ENCODE measurements around the gene PTPRG. TPM values are rescaled to one million over a fixed set of nuclear protein-coding genes. Genes with fewer than 3 reads are reported as not detected.

The PTPRG gene
- total RNA-seq, 1 experiment from 2014 or later = 69.3 TPM

DNA sequence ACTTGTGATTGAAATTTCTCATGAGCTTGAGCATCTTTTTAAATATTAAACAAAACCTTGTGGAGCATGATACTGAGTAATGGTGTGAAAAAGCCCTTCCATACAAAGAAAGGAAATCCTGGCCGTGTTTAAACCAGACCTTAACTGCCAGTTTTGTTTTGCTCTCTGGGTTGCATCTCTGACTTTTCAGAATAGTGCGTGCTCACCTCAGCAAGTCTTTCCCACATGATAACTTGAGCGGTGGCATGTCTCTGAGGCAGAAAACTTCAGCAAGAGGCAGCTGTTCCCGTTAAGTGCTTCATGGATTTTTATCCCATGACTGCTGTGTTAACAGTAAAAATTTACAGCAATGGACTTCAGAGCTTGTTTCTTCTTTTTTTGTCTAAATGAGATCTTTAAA is 418.7 kb downstream of the PTPRG start:
- no peaks in the 10 kb centered on the region for H4K20me1 ChIP-seq (ENCODE audit: control insufficient read depth, insufficient read depth, insufficient read length)
- no peak overlapping the region for H3K18ac ChIP-seq (ENCODE audit: insufficient read length, low read depth, low read length)
- H2AK5ac ChIP-seq (ENCODE audit: insufficient read length, low read length) = no peak overlapping the region
- no peak overlapping the region for H3K27ac ChIP-seq (ENCODE audit: insufficient read length, low read depth, low read length)
- no peak overlapping the region for H3K4ac ChIP-seq (ENCODE audit: low read depth, low read length)
- no peak overlapping the region for H2AFZ ChIP-seq (ENCODE audit: low read length)
- H3K14ac ChIP-seq (ENCODE audit: insufficient read depth, low read length) = no peak overlapping the region
- no peak for DNase-seq
- no peak overlapping the region for H3K9ac ChIP-seq (ENCODE audit: extremely low read depth, insufficient read length, low read length)
- H4K5ac ChIP-seq (ENCODE audit: insufficient read length, low read depth, low read length) = no peak overlapping the region
- no peaks in the 10 kb centered on the region for H3K27me3 ChIP-seq (ENCODE audit: insufficient read depth, low read length)
- H3K23me2 ChIP-seq (ENCODE audit: insufficient read length, low read depth, low read length, poor library complexity, severe bottlenecking) = no peaks in the 10 kb centered on the region
- no peak overlapping the region for H3K56ac ChIP-seq (ENCODE audit: insufficient read length, low read depth, low read length)
- H2BK12ac ChIP-seq (ENCODE audit: insufficient read length, low read depth, low read length) = no peak overlapping the region
- no peaks in the 10 kb centered on the region for H3K9me3 ChIP-seq (ENCODE audit: control insufficient read depth, low read depth, low read length)
- Mint-ChIP-seq H3K4me1 (peaks cover 25% of the 10 kb centered on the region in 2 experiments), H3K27me3 (ENCODE audit: low read depth) (no peaks in the 10 kb centered on the region), H3K4me3 (no peak overlapping the region), H3K27ac (peak overlapping the region; percentile 26 to 77 (median 38); a peak in 3 of 7 replicates), H3K36me3 (ENCODE audit: insufficient read depth in 1 of 3, low read depth in 3 of 3) (no peaks in the 10 kb centered on the region), H3K9me3 (no peaks in the 10 kb centered on the region)
- no peak overlapping the region for H2BK20ac ChIP-seq (ENCODE audit: low read depth, low read length, poor library complexity, severe bottlenecking)
- peaks cover 5% of the 10 kb centered on the region for H3K79me1 ChIP-seq (ENCODE audit: insufficient read depth, low read depth, low read length, poor library complexity, severe bottlenecking)
- H3K4me2 ChIP-seq (ENCODE audit: insufficient read depth, insufficient read length, low read length) = no peak overlapping the region
- H2BK120ac ChIP-seq (ENCODE audit: low read depth, low read length, poor library complexity, severe bottlenecking) = no peak overlapping the region
- H3K79me2 ChIP-seq (ENCODE audit: insufficient read depth, low read length) = peaks cover 3% of the 10 kb centered on the region; the same call in 1 of the 2 replicates
- WGBS (ENCODE audit: extremely low coverage, insufficient read length, low lambda C conversion rate) = no CpG with 5 or more reads among the region's 4 CpGs
- H2BK5ac ChIP-seq (ENCODE audit: insufficient read length, low read length) = no peak overlapping the region
- no peak overlapping the region for H2BK15ac ChIP-seq (ENCODE audit: low read depth, low read length)
- TF ChIP-seq, protein P1, sequence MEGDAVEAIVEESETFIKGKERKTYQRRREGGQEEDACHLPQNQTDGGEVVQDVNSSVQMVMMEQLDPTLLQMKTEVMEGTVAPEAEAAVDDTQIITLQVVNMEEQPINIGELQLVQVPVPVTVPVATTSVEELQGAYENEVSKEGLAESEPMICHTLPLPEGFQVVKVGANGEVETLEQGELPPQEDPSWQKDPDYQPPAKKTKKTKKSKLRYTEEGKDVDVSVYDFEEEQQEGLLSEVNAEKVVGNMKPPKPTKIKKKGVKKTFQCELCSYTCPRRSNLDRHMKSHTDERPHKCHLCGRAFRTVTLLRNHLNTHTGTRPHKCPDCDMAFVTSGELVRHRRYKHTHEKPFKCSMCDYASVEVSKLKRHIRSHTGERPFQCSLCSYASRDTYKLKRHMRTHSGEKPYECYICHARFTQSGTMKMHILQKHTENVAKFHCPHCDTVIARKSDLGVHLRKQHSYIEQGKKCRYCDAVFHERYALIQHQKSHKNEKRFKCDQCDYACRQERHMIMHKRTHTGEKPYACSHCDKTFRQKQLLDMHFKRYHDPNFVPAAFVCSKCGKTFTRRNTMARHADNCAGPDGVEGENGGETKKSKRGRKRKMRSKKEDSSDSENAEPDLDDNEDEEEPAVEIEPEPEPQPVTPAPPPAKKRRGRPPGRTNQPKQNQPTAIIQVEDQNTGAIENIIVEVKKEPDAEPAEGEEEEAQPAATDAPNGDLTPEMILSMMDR (conservative IDR thresholded peaks at IDR 0.05) = no peak
- no peak overlapping the region for H3K23ac ChIP-seq (ENCODE audit: insufficient read length, low read depth, low read length)
- H3T11ph ChIP-seq (ENCODE audit: low read length) = no peak overlapping the region
- peaks cover 3% of the 10 kb centered on the region; the same call in 1 of the 2 replicates for H3K4me1 ChIP-seq (ENCODE audit: insufficient read depth, low read length)
- H4K91ac ChIP-seq (ENCODE audit: insufficient read length, low read depth, low read length) = no peak overlapping the region
- no peak overlapping the region for H4K8ac ChIP-seq (replicated peaks; ENCODE audit: insufficient read length, low read depth, low read length)
